Measurements from ENCODE around the gene RBFOX1.

DNA sequence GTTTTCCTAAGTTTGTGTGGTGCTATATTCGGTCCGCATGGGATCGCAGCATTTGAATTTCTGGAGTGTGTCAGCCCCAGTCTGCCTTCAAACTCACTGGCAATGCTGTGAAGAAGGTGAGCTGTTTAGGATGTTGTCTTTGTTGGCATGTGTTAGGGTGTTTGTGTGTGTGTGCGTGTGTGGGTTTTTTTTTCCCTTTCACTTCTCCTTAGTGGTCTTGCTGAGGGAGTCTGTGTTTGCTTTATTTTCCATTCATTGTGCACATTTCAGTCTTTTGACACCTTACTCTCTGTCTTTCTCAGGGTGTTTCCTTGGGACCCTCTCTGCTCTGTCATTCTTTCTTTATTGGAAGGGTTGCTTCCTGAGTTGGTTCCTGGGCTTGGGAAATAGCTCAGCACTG is 27.7 kb upstream of the RBFOX1 start:
- TF ChIP-seq EZH2 (IDR thresholded peaks at IDR 0.05) = no peak
- no peak for TF ChIP-seq POLR2AphosphoS5 (IDR thresholded peaks at IDR 0.05; ENCODE audit: borderline replicate concordance, low read depth, low read length)
